COR-L47 (cell line): ENCODE measurements around the gene TBX1.
"Not testable (repeated sequence)": the region's sequence is repeated elsewhere in the genome, so short reads cannot be mapped to it uniquely, and the experiment has no call there.

Source experiments
- DNase-seq: peaks from one replicate; lab custom pipeline; 2025; lab: John Stamatoyannopoulos, UW

Gene TBX1

DNA sequence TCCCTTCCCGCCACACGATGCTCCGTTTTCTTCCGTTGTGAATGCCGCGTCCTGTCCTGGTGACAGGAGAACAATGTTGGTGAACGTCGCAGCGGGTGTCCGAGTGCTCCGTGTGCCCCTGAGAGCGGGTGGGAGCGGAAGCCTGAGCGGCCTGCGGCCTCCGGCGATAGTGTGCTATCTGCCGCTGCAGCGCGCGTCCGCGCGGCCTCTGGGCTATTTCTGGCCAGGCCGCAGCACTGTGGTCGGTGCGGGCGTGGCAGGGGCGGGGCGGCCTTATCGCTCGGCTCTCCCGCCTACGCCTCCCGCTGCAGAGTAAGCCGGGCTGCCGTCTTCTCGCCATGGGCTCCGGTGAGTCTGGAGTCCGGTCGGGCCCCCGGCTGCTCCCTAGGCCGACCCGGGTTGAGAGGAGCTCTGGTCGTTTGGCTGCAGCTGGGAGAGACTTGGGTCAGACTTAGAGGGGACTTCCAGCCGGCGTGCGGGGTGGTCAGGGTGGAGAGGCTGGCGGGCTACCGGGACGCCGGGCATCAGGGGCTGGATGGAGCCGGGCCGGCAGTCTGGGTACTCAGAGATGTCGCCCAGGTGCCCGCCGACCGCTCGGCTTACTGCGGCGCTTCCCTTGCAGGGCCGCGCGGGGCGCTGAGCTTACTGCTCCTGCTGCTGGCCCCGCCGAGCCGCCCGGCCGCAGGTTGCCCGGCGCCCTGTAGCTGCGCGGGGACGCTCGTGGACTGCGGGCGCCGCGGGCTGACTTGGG lies 37.2 kb upstream of the TBX1 start, which contains the start of gene GP1BB:
GP1BB (plus strand) TSS at position 308 of the 751 bp plus-strand sequence; CDS start at position 339, 31 bp downstream.
- no peak for DNase-seq

- DNase-seq = no peak
Measured at GRCh38 chr22:19723983-19724827, 36.4 kb upstream of the TBX1 start.

- no peak for DNase-seq
Measured at GRCh38 chr22:19724927-19725661, 35.5 kb upstream of the TBX1 start.

DNA sequence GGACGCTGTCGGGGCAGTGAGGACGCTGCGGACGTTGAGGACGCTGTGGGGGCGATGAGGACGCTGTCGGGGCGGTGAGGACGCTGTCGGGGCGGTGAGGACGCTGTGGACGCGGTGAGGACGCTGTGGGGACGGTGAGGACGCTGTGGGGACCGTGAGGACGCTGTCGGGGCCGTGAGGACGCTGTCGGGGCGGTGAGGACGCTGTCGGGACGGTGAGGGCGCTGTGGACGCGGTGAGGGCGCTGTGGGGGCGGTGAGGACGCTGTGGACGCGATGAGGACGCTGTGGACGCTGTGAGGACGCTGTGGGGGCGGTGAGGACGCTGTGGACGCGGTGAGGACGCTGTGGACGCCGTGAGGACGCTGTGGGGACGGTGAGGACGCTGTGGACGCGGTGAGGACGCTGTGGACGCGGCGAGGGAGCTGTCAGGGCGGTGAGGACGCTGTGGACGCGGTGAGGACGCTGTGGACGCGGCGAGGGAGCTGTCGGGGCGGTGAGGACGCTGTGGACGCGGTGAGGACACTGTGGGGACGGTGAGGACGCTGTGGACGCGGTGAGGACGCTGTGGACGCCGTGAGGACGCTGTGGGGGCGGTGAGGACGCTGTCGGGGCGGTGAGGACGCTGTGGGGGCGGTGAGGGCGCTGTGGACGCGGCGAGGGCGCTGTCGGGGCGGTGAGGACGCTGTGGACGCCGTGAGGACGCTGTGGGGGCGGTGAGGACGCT lies 34.4 kb upstream of the TBX1 start:
- DNase-seq = not testable (repeated sequence)

DNA sequence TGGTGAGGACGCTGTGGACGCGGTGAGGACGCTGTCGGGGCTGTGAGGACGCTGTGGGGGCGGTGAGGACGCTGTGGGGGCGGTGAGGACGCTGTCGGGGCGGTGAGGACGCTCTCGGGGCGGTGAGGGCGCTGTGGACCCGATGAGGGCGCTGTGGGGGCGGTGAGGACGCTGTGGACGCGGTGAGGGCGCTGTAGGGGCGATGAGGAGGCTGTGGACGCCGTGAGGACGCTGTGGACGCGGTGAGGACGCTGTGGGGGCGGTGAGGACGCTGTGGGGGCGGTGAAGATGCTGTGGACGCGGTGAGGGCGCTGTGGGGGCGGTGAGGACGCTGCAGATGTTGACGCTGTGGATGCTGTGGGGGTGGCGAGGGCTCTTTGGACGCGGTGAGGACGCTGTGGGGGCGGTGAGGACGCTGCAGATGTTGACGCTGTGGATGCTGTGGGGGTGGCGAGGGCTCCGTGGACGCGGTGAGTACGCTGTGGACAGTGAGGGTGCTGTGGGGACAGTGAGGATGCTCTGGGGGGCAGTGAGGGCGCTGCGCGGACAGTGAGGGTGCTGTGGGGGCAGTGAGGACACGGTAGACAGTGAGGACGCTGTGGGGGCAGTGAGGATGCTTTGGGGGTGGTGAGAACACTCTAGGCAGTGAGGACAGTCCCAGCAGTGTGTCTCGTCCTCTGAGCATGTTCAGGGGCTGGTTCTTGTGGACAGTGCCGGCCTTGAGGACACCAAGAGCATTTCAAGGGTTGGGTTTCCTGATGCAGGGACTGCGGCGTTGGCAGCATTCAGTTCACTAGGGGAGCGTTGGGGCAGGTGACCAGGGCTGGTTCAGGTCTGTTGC lies 33.0 kb upstream of the TBX1 start:
- no peak for DNase-seq

DNA sequence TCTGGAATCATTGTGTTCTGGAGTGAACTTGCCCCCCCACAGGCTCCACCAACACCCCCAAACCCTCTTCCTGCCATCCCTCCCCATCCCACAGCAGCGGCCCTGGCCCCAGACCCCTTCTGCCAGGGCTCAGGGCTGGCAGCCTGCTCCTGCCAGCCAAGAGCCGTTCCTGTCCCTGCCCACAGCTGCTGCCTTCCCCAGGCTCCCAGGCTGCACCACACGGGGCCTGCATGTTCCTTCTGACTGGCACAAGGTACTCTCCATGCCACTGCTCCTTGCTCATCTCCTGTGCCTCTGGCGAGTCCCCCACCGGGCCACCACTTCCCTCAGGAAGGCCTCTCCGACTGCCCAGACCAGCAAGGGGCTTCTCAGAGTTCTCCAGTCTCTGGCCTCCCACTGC lies 32.3 kb upstream of the TBX1 start:
- no peak for DNase-seq

- DNase-seq = no peak
Measured at GRCh38 chr22:19728836-19729235, 31.7 kb upstream of the TBX1 start.

DNA sequence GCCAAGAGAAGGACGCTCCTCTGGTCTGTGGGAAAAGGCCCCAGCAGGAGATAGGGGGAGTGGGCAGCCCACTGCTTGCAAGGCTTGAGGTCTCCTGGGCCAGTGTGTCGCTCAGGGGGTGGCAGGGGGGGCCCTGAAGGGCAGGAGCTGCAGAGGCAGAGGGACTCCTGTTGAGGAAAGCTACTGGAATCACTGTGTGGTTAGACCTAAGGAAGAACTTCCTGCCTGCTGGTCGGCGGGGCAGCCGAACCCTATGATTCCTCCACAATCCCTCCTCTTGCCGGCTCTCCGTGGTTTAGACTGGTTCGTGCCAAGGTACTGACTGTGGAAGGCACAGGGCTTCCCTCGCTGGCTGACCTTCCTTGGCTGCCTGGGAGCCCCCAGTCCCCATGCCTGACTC lies 31.1 kb upstream of the TBX1 start:
- no peak for DNase-seq

GRCh38 chr22:19730198-19730597 lies 30.4 kb upstream of the TBX1 start:
- no peak for DNase-seq

GRCh38 chr22:19730655-19731360 lies 29.8 kb upstream of the TBX1 start:
- peak; percentile 69 for DNase-seq

DNA sequence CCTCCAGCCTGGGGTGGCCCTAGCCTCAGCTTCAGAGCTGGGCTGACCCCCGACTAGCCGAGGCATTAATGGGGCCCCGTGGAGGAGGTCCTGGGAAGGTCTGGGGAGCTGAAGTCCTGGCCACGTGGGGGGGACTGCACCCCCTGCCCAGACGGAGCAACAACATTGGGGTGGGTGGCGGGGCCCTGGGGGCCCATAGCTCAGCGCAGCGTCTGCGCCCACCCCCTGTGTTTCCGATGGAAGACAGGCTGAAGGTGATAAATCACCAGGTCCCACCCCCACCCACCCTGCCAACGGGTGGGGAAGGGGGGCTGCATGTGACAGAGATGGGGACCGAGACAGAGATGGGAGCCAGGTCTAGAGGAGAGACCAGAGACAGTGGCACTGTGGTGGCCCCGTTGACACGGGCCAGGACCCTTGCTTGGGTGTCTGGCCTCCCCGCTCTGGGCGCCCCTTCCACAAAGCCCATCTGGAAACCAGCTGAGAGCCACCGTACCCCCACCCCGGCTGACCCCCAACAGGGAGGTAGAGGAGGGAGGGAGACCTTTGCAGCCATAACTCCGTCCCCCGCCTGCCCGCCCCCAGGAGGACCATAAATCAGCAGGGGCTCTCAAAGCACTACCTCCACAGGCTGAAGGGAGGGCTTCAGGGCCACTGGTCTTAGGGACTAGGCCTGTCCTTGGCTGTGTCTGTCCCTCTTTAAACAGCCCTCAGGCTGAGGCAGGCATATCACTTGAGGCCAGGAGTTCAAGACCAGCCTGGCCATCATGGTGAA lies 29.0 kb upstream of the TBX1 start:
- no peak for DNase-seq

GRCh38 chr22:19732403-19733113 lies 28.0 kb upstream of the TBX1 start:
- DNase-seq = no peak

- DNase-seq = no peak
Measured at GRCh38 chr22:19733755-19734154, 26.8 kb upstream of the TBX1 start.

GRCh38 chr22:19734163-19734562 lies 26.4 kb upstream of the TBX1 start:
- DNase-seq = no peak

GRCh38 chr22:19734837-19735382 lies 25.7 kb upstream of the TBX1 start:
- no peak for DNase-seq

DNA sequence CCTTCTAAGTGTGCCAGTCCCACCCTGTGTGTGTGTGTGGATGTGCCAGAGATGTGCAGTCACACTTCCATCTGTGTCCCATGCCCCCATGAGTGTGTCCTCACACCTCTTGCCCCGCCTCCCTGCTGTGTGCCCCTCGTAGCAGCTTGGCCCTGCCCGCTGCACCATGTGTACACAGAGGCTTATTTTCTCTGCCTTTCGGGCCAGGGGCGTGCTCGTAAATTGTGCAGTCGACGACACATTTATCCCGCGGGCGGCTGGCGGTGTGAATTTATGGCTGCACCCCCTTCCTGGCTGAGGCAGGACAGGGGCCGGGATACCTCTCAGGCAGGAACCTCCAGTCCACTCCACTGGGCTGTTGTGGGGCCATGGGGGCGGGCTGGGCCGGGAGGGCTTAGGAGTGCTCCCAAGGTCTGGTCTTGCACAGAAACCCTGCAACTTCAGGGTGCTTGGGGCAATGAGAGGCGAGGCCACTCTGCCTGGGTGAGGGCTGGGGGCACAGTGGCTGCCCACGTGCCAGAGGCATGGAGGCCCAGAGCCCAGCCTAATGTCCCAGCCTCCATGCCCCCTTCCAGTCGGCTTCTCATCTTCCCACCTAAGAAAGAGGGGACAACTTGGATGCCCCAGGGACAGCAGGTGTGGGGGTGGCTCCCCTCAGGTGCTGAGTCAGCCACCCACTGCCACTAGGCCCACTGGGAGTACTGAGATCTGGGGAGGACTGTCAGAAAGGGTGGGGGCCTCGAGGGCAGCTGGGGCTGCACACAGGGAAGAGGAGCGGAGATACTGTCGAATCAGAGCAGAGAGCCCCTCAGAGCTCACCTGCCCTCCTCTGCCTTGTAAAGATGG lies 24.7 kb upstream of the TBX1 start:
- DNase-seq = no peak

- no peak for DNase-seq
Measured at GRCh38 chr22:19737846-19738663, 22.5 kb upstream of the TBX1 start.
